ENCODE measurements around the gene PIGK.

PIGK gene

GRCh38 chr1:77044133-77044849 lies 174.9 kb downstream of the PIGK start:
- H3K27me3 ChIP-seq: no peaks in the 10 kb centered on the region
- H3K9me3 ChIP-seq: no peaks in the 10 kb centered on the region
- no peak overlapping the region for H3K4me3 ChIP-seq (ENCODE audit: low read depth in 1 of 2, low read length in 1 of 2)
- H3K4me1 ChIP-seq (ENCODE audit: control insufficient read depth in 1 of 2, insufficient read depth in 1 of 2, low read depth in 1 of 2, low read length in 1 of 2): no peaks in the 10 kb centered on the region
- no peaks in the 10 kb centered on the region for H3K36me3 ChIP-seq
- H3K27ac ChIP-seq: no peak overlapping the region
- no peak for TF ChIP-seq CTCF (IDR thresholded peaks at IDR 0.05)

GRCh38 chr1:77040826-77041225 lies 178.4 kb downstream of the PIGK start:
- Histone ChIP-seq H3K27me3 (no peaks in the 10 kb centered on the region), H3K4me3 (ENCODE audit: low read depth in 1 of 2, low read length in 1 of 2) (no peak overlapping the region), H3K27ac (no peak overlapping the region), H3K4me1 (ENCODE audit: control insufficient read depth in 1 of 2, insufficient read depth in 1 of 2, low read depth in 1 of 2, low read length in 1 of 2) (no peaks in the 10 kb centered on the region), H3K9me3 (no peaks in the 10 kb centered on the region), H3K36me3 (no peaks in the 10 kb centered on the region)
- TF ChIP-seq CTCF (IDR thresholded peaks at IDR 0.05): no peak

- H3K9me3 ChIP-seq: no peaks in the 10 kb centered on the region
- no peak overlapping the region for H3K4me3 ChIP-seq (ENCODE audit: low read depth in 1 of 2, low read length in 1 of 2)
- H3K27ac ChIP-seq: no peak overlapping the region
- H3K36me3 ChIP-seq: no peaks in the 10 kb centered on the region
- H3K4me1 ChIP-seq (ENCODE audit: control insufficient read depth in 1 of 2, insufficient read depth in 1 of 2, low read depth in 1 of 2, low read length in 1 of 2): no peaks in the 10 kb centered on the region
- no peaks in the 10 kb centered on the region for H3K27me3 ChIP-seq
- TF ChIP-seq CTCF (IDR thresholded peaks at IDR 0.05): no peak
Measured at GRCh38 chr1:77039739-77040138, 179.5 kb downstream of the PIGK start.

- Histone ChIP-seq H3K9me3 (no peaks in the 10 kb centered on the region), H3K36me3 (no peaks in the 10 kb centered on the region), H3K4me1 (ENCODE audit: control insufficient read depth in 1 of 2, insufficient read depth in 1 of 2, low read depth in 1 of 2, low read length in 1 of 2) (no peaks in the 10 kb centered on the region), H3K4me3 (ENCODE audit: low read depth in 1 of 2, low read length in 1 of 2) (no peak overlapping the region), H3K27me3 (no peaks in the 10 kb centered on the region), H3K27ac (no peak overlapping the region)
- TF ChIP-seq CTCF (IDR thresholded peaks at IDR 0.05): no peak
Measured at GRCh38 chr1:77039111-77039510, 180.1 kb downstream of the PIGK start.
